ENCODE data around the gene BCL2.

The BCL2 gene

GRCh38 chr18:63102941-63103744 lies 216.4 kb downstream of the BCL2 start:
- DNase-seq, result peak; percentile 10

- no peak for DNase-seq
Measured at GRCh38 chr18:63100630-63101055, 218.9 kb downstream of the BCL2 start.

DNA sequence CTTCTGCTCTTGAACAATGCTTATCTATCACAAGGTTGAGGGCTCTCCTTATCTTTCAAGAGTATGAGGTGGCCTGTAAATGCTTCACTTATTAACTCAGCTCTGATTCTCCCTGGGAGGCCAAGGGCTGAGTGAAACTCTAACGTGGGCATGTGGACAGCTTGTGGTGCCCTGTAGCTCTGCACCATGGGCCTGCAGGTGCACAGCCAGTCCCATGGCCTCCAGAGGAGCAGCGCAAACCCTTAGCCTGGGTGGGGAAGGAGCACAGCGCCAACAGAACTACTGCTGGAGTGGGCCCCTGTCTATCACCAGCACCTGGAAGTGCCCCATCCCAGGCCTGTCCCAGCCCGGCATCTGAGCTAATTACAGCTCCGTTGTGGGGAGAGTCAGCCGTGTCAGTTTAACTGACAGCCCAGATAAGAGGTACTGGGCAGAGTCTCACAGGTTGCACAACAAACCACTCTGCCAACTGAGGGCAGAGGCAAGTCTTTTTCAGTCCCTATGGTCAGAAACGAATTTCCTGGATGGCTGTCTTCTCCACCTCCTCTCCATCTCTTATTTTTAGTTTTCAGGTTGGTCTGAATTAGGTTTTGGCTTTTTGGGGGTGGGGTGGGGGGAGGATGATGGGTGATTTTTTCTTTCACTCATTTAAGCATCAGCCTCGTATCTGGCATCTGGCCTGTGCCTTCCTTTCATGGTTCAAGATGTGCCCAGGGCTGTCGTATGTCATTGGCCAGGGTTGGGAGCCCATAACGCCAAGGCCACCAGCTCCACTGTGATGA lies 219.5 kb downstream of the BCL2 start:
- DNase-seq, result no peak

- DNase-seq, result no peak
Measured at GRCh38 chr18:63099091-63099840, 220.3 kb downstream of the BCL2 start.

GRCh38 chr18:63098018-63098981 lies 221.3 kb downstream of the BCL2 start:
- DNase-seq, result no peak

DNA sequence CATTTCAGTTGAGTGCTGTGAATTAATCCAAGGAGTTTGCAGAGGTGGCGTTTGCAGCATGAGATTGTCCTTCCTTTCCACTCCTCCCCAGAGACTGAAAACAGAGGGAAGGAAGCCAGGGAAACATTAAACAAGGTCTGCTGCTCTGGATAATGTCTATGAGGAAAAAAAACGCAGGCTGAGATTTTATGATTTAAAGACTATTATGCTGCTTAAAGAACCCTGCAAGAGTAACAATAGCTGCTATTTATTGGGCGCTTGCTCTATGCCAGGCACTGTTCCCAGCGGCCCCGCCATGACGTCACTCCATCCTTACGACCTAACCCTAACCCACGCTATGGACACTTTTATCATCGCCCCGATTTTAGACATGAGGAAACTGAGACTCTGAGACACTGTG lies 222.4 kb downstream of the BCL2 start:
- no peak for DNase-seq

GRCh38 chr18:63096327-63096874 lies 223.2 kb downstream of the BCL2 start:
- no peak for DNase-seq

DNA sequence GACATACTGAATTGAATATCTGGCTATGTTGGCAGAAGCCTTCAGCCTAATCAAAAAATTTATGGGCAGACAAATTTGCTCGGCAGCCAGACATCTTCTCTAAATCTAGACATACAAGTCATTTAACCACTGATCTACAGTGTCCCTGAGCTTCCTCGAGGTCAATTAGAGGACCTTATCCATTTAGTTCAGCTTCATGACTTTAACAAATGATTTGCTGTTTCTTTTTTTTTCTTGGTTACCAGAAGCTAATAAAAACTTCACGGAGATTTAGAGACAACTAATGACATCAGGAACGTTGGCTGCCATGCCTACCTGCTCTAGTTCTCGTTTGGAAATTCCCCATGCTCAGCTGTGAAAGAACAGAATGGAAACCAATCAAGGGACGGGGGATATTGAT lies 223.8 kb downstream of the BCL2 start:
- DNase-seq, result no peak

- no peak for DNase-seq
Measured at GRCh38 chr18:63091671-63092364, 227.8 kb downstream of the BCL2 start.

GRCh38 chr18:63090334-63090733 lies 229.2 kb downstream of the BCL2 start:
- DNase-seq, result no peak

DNA sequence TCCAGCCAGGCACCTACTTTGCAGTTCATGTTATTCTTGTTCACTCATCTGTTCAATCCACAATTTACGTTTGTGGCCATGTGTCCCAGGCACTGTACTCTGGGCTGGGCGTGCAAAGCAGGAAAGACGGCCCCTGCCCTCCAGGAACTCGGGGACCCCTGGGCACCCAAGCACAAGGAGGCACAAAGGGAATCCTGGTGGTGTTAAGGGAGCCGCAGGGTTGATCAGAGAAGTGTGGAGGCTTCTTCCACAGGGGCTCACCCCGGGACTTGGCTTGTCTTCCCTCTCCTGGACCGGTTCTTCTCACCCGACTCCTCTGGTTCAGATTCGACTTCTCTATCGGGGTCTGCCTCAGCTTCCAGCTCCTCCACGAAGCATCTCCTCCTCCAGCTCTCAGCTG lies 230.5 kb downstream of the BCL2 start:
- no peak for DNase-seq

DNA sequence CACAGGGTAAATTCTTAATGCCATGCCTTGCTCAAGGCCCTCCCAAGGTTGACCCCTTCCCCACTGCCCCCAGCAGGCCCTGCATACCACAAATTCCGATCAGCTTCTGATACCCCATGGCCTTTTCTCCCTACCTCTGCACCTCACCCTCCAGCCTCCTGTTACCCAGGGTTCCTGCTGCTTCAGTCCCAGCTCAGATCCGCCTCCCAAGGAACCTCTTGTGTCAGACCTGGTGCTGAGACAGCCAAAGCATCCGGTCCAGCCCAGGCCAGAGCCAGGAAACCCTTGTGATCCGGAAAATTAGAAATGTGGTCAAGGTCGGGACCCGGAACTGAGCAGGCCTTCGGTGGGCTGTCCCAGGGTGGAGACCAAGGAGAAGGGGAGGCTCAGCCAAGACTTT lies 231.3 kb downstream of the BCL2 start:
- DNase-seq, result no peak

GRCh38 chr18:63087421-63088230 lies 231.9 kb downstream of the BCL2 start:
- no peak for DNase-seq

- no peak for DNase-seq
Measured at GRCh38 chr18:63085611-63086010, 234.0 kb downstream of the BCL2 start.

DNA sequence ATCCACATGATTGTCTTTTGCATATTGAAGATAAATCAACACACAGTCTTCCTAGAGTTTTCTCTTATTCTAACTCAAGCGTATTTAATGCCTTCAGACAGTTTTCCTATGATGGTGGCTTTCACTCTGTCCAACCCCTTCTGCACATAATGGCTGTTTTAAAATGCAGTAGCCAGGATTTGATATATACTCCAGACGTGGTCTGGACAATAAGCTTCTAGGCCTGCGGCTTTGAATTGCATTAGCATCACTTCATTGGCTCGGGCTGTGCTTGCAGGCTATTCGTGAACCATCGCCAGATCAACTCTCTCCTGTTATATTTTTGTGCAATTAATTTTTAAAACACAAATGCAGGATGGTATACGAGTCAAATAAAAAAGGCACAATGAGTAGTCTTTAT lies 235.3 kb downstream of the BCL2 start:
- no peak for DNase-seq

DNA sequence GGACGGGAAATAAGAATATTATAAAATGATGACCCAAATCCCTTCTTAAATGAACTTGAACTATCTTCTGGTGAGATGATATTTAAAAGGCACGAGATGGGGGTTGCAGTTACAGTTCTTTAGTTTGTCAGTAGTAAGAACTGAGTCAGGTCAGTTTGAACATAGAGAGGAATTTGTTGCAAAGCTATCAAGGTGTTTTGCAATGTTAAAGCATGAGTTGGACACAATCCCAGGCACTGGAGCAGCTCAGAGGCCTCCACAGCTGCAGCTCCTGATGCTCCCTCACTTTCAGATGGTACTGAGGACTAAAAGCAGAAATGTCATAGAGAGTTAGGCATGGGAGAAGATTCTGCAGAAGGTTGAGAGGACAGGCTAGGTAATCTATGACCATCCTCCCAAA lies 236.0 kb downstream of the BCL2 start:
- peak; percentile 10 for DNase-seq

DNA sequence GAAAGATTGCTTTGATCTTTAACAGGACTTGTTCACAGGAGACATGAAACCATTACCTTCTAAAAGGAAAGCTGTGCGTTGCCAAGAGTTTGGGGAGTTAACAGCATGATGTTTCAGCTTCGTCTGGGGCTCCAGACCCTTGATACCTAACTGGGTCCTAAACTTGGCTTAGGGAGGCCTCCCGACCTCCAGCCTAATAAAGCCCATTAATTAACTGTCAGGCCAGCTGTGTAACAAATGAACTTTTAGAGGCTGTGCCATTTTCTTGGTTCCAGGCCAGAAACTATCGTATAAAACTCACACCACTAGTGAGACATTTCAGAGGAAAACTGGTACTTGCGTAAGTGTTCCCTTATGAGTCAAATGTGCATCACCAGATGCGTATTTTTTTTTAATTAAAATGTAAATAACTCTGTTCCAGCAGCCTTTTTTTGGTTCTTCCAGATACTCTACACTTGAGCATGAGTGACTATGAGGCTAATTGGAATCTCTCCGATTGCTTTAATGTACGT lies 236.5 kb downstream of the BCL2 start:
- peak; percentile 59 for DNase-seq

- no peak for DNase-seq
Measured at GRCh38 chr18:63082366-63083019, 237.1 kb downstream of the BCL2 start.

- DNase-seq, result no peak
Measured at GRCh38 chr18:63079114-63079513, 240.5 kb downstream of the BCL2 start.

DNA sequence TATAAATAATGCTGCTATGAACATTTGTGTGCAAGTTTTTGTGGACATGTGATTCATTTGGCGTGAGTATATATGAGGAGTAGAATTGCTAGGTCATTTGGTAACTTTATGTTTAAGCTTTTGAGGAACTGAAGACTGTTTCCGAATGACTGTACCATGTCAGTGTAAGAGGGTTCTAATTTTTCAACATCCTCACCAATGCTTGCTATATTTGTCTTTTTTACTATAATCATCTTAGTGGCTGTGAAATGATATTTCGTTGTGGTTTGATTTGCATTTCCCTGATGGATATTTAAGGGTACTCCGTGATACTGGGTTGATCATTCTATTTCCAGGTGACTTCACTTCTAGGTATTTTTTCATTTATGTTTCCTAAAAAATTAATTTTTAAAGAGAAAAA lies 241.1 kb downstream of the BCL2 start:
- DNase-seq, result no peak

Measured in fibroblast of skin of right biceps (primary cell).